HT1080 (cell line): Measurements from ENCODE around the gene PDIA2. TPM values are rescaled to one million over a fixed set of nuclear protein-coding genes. Genes with fewer than 3 reads are reported as not detected.
"Not testable (repeated sequence)": the region's sequence is repeated elsewhere in the genome, so short reads cannot be mapped to it uniquely, and the experiment has no call there.

ENCODE experiments used
- DNase-seq: peaks from one replicate; pipeline ENCODE4 v3.0.0-alpha.2; 2015; ENCODE audit warnings: low read depth
- total RNA-seq: library from RNA; depleted of rRNA; stranded (reverse); fragments of >200 nt; shearing (Covaris generic); gene quantifications from 2 replicates; pipeline ENCODE4 v1.2.3, GENCODE V29; 2014; rRNA removed

PDIA2 gene
- total RNA-seq, 1 experiment from 2014 or later: 1.2 TPM

GRCh38 chr16:324451-325334 is 41.7 kb downstream of the PDIA2 start:
- no peak for DNase-seq

GRCh38 chr16:325375-326145 is 42.6 kb downstream of the PDIA2 start:
- no peak for DNase-seq

GRCh38 chr16:330741-331140 is 47.8 kb downstream of the PDIA2 start:
- no peak for DNase-seq

- DNase-seq: not testable (repeated sequence)
These were observed 48.3 kb downstream of the PDIA2 start for GRCh38 chr16:331181-331814.

- no peak for DNase-seq
These were observed 50.6 kb downstream of the PDIA2 start for GRCh38 chr16:333406-334094.

GRCh38 chr16:334164-334832 is 51.3 kb downstream of the PDIA2 start:
- DNase-seq: not testable (repeated sequence)

GRCh38 chr16:334861-335632 is 52.1 kb downstream of the PDIA2 start:
- DNase-seq: not testable (repeated sequence)

GRCh38 chr16:336269-336668 is 53.3 kb downstream of the PDIA2 start:
- DNase-seq: no peak

Other genes with a start within 250 kb of the PDIA2 start
- 18.2 and 21.6 TPM in 2 replicates for gene POLR3K, start 229.6 kb upstream of the PDIA2 start, total RNA-seq
- gene SNRNP25, start 229.3 kb upstream of the PDIA2 start, total RNA-seq: 35.6 and 43.3 TPM in 2 replicates
- 18.0 and 21.4 TPM in 2 replicates for gene RHBDF1, start 210.5 kb upstream of the PDIA2 start, total RNA-seq
- gene MPG, start 204.9 kb upstream of the PDIA2 start, total RNA-seq: 198 and 210 TPM in 2 replicates
- 6.0 and 13.6 TPM in 2 replicates for gene NPRL3, start 144.5 kb upstream of the PDIA2 start, total RNA-seq
- gene HBZ, start 130.5 kb upstream of the PDIA2 start, total RNA-seq: not detected in 2 replicates
- gene HBM, start 117.2 kb upstream of the PDIA2 start, total RNA-seq: not detected in 2 replicates
- gene HBA2, start 110.3 kb upstream of the PDIA2 start, total RNA-seq: not detected in 2 replicates
- not detected in 2 replicates for gene HBA1, start 106.5 kb upstream of the PDIA2 start, total RNA-seq
- 2.0 and 3.6 TPM in 2 replicates for gene HBQ1, start 102.7 kb upstream of the PDIA2 start, total RNA-seq
- 69.2 and 73.3 TPM in 2 replicates for gene LUC7L, start 53.7 kb upstream of the PDIA2 start, total RNA-seq
- 37.9 and 43.5 TPM in 2 replicates for gene FAM234A, start 48.3 kb upstream of the PDIA2 start, total RNA-seq
- 0.07 TPM in 1 of 2 replicates, not detected in the other for gene RGS11, start 7.2 kb upstream of the PDIA2 start, total RNA-seq
- 0.07 TPM in 1 of 2 replicates, not detected in the other for gene ARHGDIG, start 2.6 kb upstream of the PDIA2 start, total RNA-seq
- 23.4 and 24.5 TPM in 2 replicates for gene AXIN1, start 69.6 kb downstream of the PDIA2 start, total RNA-seq
- 206 and 251 TPM in 2 replicates for gene MRPL28, start 87.4 kb downstream of the PDIA2 start, total RNA-seq
- gene PGAP6, start 98.8 kb downstream of the PDIA2 start, total RNA-seq: 53.3 and 67.0 TPM in 2 replicates
- 135 and 140 TPM in 2 replicates for gene NME4, start 114.0 kb downstream of the PDIA2 start, total RNA-seq
- 8.9 and 11.5 TPM in 2 replicates for gene DECR2, start 118.7 kb downstream of the PDIA2 start, total RNA-seq
- gene RAB11FIP3, start 142.5 kb downstream of the PDIA2 start, total RNA-seq: 21.3 and 27.9 TPM in 2 replicates
- gene CAPN15, start 244.5 kb downstream of the PDIA2 start, total RNA-seq: 92.4 and 122 TPM in 2 replicates